ENCODE measurements around the gene TM2D1. TPM values are rescaled to one million over a fixed set of nuclear protein-coding genes. Genes with fewer than 3 reads are reported as not detected.

TM2D1 gene
- total and polyA plus RNA-seq, 9 of the 15 experiments (the other 6 are each of a cell fraction or from before 2014, with no cell fraction given) = 24.5 to 65.2 (median 47.7) TPM

- intact Hi-C loops (cut with micrococcal nuclease) (loop anchor here (10.0 kb wide), 1 partner anchor 58 kb away; no protein-coding TSS in a partner anchor), in situ Hi-C loops (cut with MboI) (no loop called here)
- FAIRE-seq (no peak), DNase-seq (ENCODE audit: extremely low read depth in 1 of 4, low spot score in 3 of 4) (no peak), ATAC-seq (no peak)
- H3K79me2 ChIP-seq (ENCODE audit: control insufficient read depth, insufficient read depth, low read length) = no peaks in the 10 kb centered on the region
- H3K4me1 ChIP-seq (replicated peaks in 1 of 2; ENCODE audit: control insufficient read depth in 2 of 2, insufficient read depth in 2 of 2, low read length in 2 of 2) = no peaks in the 10 kb centered on the region; a peak in 1 of 5 replicates
- no peak overlapping the region for H3K27ac ChIP-seq (ENCODE audit: extremely low read depth, low read depth, low read length)
- WGBS (ENCODE audit: insufficient coverage, low coverage, missing lambda C conversion rate) = 20% methylated on average over 3 of the region's 3 CpGs
- ChIA-PET POLR2A (no interaction called here), CTCF (ENCODE audit: low intra/inter-chr PET ratio) (no interaction called here)
- no peaks in the 10 kb centered on the region for H3K27me3 ChIP-seq (ENCODE audit: control insufficient read depth in 2 of 2, insufficient read depth in 2 of 2, low read length in 2 of 2)
- BruUV-seq (replicated peaks) = no TSS peak
- H3K36me3 ChIP-seq (ENCODE audit: control insufficient read depth, insufficient read depth, low read length) = no peaks in the 10 kb centered on the region
- H4K20me1 ChIP-seq (replicated peaks; ENCODE audit: control insufficient read depth, insufficient read depth, low read length) = no peaks in the 10 kb centered on the region
- H3K9ac ChIP-seq (ENCODE audit: insufficient read depth in 1 of 2, low read depth in 2 of 2, low read length in 2 of 2) = no peak overlapping the region
- H3K4me2 ChIP-seq (ENCODE audit: insufficient read depth, low read length) = no peak overlapping the region
- no peak overlapping the region for H3K4me3 ChIP-seq
- no peaks in the 10 kb centered on the region for H3K9me3 ChIP-seq (replicated peaks; ENCODE audit: control insufficient read depth, insufficient read depth, low read depth, low read length)
- H2AFZ ChIP-seq (ENCODE audit: low read depth, low read length) = no peak overlapping the region
- no peaks in the 10 kb centered on the region for H3K9me1 ChIP-seq (ENCODE audit: control insufficient read depth, insufficient read depth, low read length)
- no peak for TF ChIP-seq ZNF407 (IDR thresholded peaks at IDR 0.05; ENCODE audit: low read depth)
- no peak for TF ChIP-seq SRF (CRISPR knock-in tag; IDR thresholded peaks at IDR 0.05)
- no peak for TF ChIP-seq ZKSCAN1 (IDR thresholded peaks at IDR 0.05; ENCODE audit: low read depth, low read length)
- TF ChIP-seq CAMTA2 (CRISPR knock-in tag; conservative IDR thresholded peaks at IDR 0.05) = no peak
- TF ChIP-seq KDM2B (CRISPR knock-in tag; IDR thresholded peaks at IDR 0.05) = no peak
- TF ChIP-seq ZNF280B (CRISPR knock-in tag; IDR thresholded peaks at IDR 0.05) = no peak
- TF ChIP-seq PRDM10 (IDR thresholded peaks at IDR 0.05; ENCODE audit: partially characterized antibody) = no peak
- TF ChIP-seq SMARCC2 (IDR thresholded peaks at IDR 0.05; ENCODE audit: low read depth) = no peak
Measured at GRCh38 chr1:61732726-61733125, 7.8 kb upstream of the TM2D1 start.

All from K562 (cell line).